ENCODE measurements around the gene GAPVD1.

Gene GAPVD1

GRCh38 chr9:125293134-125293533 is 31.5 kb downstream of the GAPVD1 start:
- TF ChIP-seq CTCF (IDR thresholded peaks at IDR 0.05) = no peak
- peaks cover 4 to 7% of the 10 kb centered on the region in 2 experiments for H3K4me1 ChIP-seq (ENCODE audit: control insufficient read depth in 1 of 2, insufficient read depth in 1 of 2, low read depth in 1 of 2, low read length in 1 of 2)
- peaks cover 6% of the 10 kb centered on the region for H3K36me3 ChIP-seq
- no peaks in the 10 kb centered on the region for H3K27me3 ChIP-seq
- H3K9me3 ChIP-seq = no peaks in the 10 kb centered on the region
- no peak overlapping the region for H3K4me3 ChIP-seq (ENCODE audit: low read depth in 1 of 2, low read length in 1 of 2)
- H3K27ac ChIP-seq = peak overlapping the region; percentile 37

- no peak overlapping the region for H3K4me3 ChIP-seq (ENCODE audit: low read depth in 1 of 2, low read length in 1 of 2)
- no peak overlapping the region for H3K27ac ChIP-seq
- H3K36me3 ChIP-seq = peaks cover 17% of the 10 kb centered on the region
- no peaks in the 10 kb centered on the region for H3K9me3 ChIP-seq
- H3K4me1 ChIP-seq (ENCODE audit: control insufficient read depth in 1 of 2, insufficient read depth in 1 of 2, low read depth in 1 of 2, low read length in 1 of 2) = peaks cover 4 to 7% of the 10 kb centered on the region in 2 experiments
- no peaks in the 10 kb centered on the region for H3K27me3 ChIP-seq
- TF ChIP-seq CTCF (IDR thresholded peaks at IDR 0.05) = no peak
These were observed 34.0 kb downstream of the GAPVD1 start for GRCh38 chr9:125295657-125296056.

- no peak for TF ChIP-seq CTCF (IDR thresholded peaks at IDR 0.05)
- Histone ChIP-seq H3K9me3 (no peaks in the 10 kb centered on the region), H3K27me3 (no peaks in the 10 kb centered on the region), H3K27ac (peak overlapping the region; percentile 27), H3K4me1 (ENCODE audit: control insufficient read depth in 1 of 2, insufficient read depth in 1 of 2, low read depth in 1 of 2, low read length in 1 of 2) (peaks cover 4 to 7% of the 10 kb centered on the region in 2 experiments), H3K36me3 (peaks cover 17% of the 10 kb centered on the region), H3K4me3 (ENCODE audit: low read depth in 1 of 2, low read length in 1 of 2) (no peak overlapping the region)
These were observed 35.3 kb downstream of the GAPVD1 start for GRCh38 chr9:125296843-125297372.

- no peak overlapping the region for H3K4me3 ChIP-seq (ENCODE audit: low read depth in 1 of 2, low read length in 1 of 2)
- no peaks in the 10 kb centered on the region for H3K9me3 ChIP-seq
- H3K4me1 ChIP-seq (ENCODE audit: control insufficient read depth in 1 of 2, insufficient read depth in 1 of 2, low read depth in 1 of 2, low read length in 1 of 2) = peaks cover 4 to 5% of the 10 kb centered on the region in 2 experiments
- no peak for TF ChIP-seq CTCF (IDR thresholded peaks at IDR 0.05)
- no peaks in the 10 kb centered on the region for H3K27me3 ChIP-seq
- H3K36me3 ChIP-seq = peaks cover 27% of the 10 kb centered on the region
- H3K27ac ChIP-seq = no peak overlapping the region
These were observed 36.3 kb downstream of the GAPVD1 start for GRCh38 chr9:125297917-125298316.

GRCh38 chr9:125302241-125302640 is 40.6 kb downstream of the GAPVD1 start:
- H3K4me1 ChIP-seq (ENCODE audit: control insufficient read depth in 1 of 2, insufficient read depth in 1 of 2, low read depth in 1 of 2, low read length in 1 of 2) = no peaks in the 10 kb centered on the region
- H3K36me3 ChIP-seq = peaks cover 55% of the 10 kb centered on the region
- no peak overlapping the region for H3K4me3 ChIP-seq (ENCODE audit: low read depth in 1 of 2, low read length in 1 of 2)
- no peaks in the 10 kb centered on the region for H3K27me3 ChIP-seq
- H3K9me3 ChIP-seq = no peaks in the 10 kb centered on the region
- TF ChIP-seq CTCF (IDR thresholded peaks at IDR 0.05) = no peak
- H3K27ac ChIP-seq = no peak overlapping the region

GRCh38 chr9:125304273-125304672 is 42.6 kb downstream of the GAPVD1 start:
- H3K9me3 ChIP-seq = no peaks in the 10 kb centered on the region
- no peaks in the 10 kb centered on the region for H3K27me3 ChIP-seq
- peaks cover 69% of the 10 kb centered on the region for H3K36me3 ChIP-seq
- no peaks in the 10 kb centered on the region for H3K4me1 ChIP-seq (ENCODE audit: control insufficient read depth in 1 of 2, insufficient read depth in 1 of 2, low read depth in 1 of 2, low read length in 1 of 2)
- no peak for TF ChIP-seq CTCF (IDR thresholded peaks at IDR 0.05)
- no peak overlapping the region for H3K27ac ChIP-seq
- H3K4me3 ChIP-seq (ENCODE audit: low read depth in 1 of 2, low read length in 1 of 2) = no peak overlapping the region

Data from neutrophil (primary cell).